GM13976 (cell line): ENCODE measurements around the gene CHML.

ENCODE experiments used
- DNase-seq: peaks from one replicate; pipeline ENCODE4 v3.0.0; 2012; ENCODE audit warnings: low spot score
- CTCF ChIP-seq: IDR thresholded peaks from 2 replicates; pipeline ENCODE4 v1.5.1; 2012; ENCODE audit warnings: borderline replicate concordance, mild to moderate bottlenecking; ENCODE audit not compliant: insufficient read depth; ENCODE audit errors: extremely low read depth, missing control alignments, control extremely low read depth
- in situ Hi-C: fragments of 300-500 bp; cut with MboI; formaldehyde crosslinking; loops from one replicate; pipeline ENCODE4 v1.12.0; 2022; ENCODE audit warnings: low sequenced_read_pairs, mixed read lengths, inconsistent platforms; ENCODE audit not compliant: unreplicated experiment

The CHML gene

DNA sequence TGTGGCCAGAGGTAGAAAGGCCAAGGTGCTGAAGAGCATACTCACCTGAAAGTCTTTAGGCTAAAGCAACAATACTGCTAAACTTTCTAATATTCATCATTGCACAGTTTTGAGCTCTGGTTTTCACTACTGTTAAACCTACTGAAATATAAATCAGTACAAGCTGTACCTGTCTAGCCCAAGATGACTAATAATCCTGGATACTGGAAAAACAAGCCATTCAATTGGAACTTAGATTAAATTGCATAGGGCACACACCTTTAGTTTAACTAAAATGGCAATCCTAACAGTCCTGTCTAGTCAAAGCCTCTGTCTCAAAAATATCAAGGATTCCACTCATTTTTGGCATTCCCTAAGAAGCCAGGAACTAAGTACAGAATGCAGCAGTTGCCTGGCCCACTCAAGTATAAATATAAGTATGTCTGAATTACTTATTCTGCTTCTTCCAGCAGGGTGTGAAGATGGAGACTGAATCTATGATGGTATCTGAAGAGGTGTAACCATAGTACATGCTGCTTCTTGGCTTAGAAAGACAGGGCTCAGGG, 3.1 kb downstream of the CHML start:
- in situ Hi-C loops: no loop called here
- TF ChIP-seq CTCF: no peak
- no peak for DNase-seq

- no peak for TF ChIP-seq CTCF
- in situ Hi-C loops: no loop called here
- DNase-seq: no peak
Measured at GRCh38 chr1:241636291-241636690, 3.9 kb downstream of the CHML start.

DNA sequence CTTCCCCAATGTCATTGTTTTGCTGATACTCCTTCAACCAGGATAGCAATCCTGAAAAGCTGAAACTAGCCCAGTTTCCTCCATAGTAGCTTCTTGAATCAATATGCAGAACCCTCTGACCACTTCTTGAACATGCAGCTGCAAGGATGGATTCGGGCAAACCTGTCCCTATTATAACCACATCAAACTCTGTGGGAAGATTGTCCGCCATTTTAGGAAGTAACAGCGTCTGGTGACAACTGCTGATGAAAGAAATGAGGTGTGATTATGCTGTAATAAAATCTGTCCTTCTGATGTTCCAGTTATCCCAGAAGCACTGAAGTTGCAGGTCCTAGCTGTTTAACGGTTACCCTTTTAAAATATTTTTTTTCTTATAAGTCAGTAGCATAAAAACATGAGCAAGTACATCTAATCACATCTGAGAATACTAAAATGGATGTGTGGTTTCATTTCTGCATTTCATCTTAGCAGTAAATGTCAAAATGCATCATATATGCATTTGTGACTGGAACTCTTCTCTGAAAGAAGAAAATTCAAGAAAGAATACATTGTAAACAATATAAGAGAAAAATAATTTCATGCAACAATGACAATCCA, 4.5 kb downstream of the CHML start:
- no peak for DNase-seq
- no peak for TF ChIP-seq CTCF
- in situ Hi-C loops: no loop called here

DNA sequence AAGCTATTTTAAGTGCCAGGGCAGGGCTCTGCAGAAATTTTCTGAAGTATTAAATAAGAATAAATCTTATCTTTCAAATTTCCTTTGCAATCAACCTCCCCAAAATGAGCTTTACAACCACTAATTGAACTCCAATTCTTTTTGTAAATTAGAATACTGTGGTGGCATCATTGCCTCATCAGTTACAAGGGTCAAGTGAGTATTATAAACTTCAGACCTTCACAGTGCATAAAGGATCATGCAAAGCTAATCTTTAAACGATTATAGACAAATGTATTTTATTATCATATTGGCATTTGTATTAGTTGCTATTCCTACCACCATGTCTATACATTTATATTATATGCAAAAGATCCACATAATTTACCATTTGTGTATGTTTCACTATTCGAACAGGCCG, 7.2 kb downstream of the CHML start:
- DNase-seq: no peak
- in situ Hi-C loops: no loop called here
- TF ChIP-seq CTCF: no peak

GRCh38 chr1:241631674-241632073, 8.5 kb downstream of the CHML start:
- no peak for TF ChIP-seq CTCF
- DNase-seq: no peak
- in situ Hi-C loops: no loop called here

GRCh38 chr1:241630899-241631298, 9.3 kb downstream of the CHML start:
- in situ Hi-C loops: no loop called here
- no peak for DNase-seq
- TF ChIP-seq CTCF: no peak
